Upper lobe of left lung (tissue), 4 donors: Measurements from ENCODE around the gene GPR17.

Experiments used
- CTCF ChIP-seq, 6 experiments: fragments of 450-650 bp in 4 of 6; fragments of 200-600 bp in 2 of 6; sonication (generic) in 2 of 6; IDR thresholded peaks; one replicate each; pipeline ENCODE4 v1.5.1; 2016 to 2019; ENCODE audit warnings: antibody characterized with exemption in 6 of 6
- POLR2A ChIP-seq, 4 donors: fragments of 450-650 bp; IDR thresholded peaks; one replicate each; pipeline ENCODE4 v1.5.1; 2016 to 2017; ENCODE audit warnings: antibody characterized with exemption in 4 of 4, mild to moderate bottlenecking in 2 of 4

- TF ChIP-seq POLR2A (IDR thresholded peaks at IDR 0.05) (no peak), CTCF (IDR thresholded peaks at IDR 0.05) (no peak)
Observed at GRCh38 chr2:127661072-127661649, 15.2 kb downstream of the GPR17 start.
